ENCODE results near the gene RPL36. TPM values are rescaled to one million over a fixed set of nuclear protein-coding genes. Genes with fewer than 3 reads are reported as not detected.

RPL36 gene
- polyA plus RNA-seq, 2 of the 4 experiments (the other 2 are of a cell fraction): 368 to 1,385 TPM

DNA sequence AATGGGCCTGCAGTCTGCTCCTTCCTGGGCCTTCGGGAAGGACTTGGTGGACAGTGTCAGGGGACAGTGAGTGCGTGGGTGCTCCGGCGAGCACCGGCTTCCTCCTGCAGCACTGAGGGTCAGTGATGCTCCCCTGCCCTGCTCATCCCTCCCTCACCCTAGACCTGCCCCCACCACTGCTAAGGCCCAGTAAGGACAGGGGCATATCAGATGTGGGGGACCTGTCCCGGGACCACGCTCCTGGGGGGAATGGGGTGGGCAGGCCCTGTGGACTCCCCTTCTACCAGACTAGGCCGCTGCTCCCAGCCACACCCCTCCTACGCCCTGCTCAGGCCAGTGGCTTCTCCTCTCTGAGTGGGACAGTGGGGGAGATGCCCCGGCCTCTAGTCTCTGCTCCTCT is 13.0 kb upstream of the RPL36 start:
- Histone ChIP-seq H3K4me3 (no peak overlapping the region), H3K4me2 (no peak overlapping the region), H3K27ac (no peak overlapping the region), H3K4me1 (peaks cover 9% of the 10 kb centered on the region; the same call in 1 of the 3 replicates), H3K9me3 (no peaks in the 10 kb centered on the region)
- WGBS (ENCODE audit: missing lambda C conversion rate): 93% methylated on average over 5 of the region's 10 CpGs
- TF ChIP-seq JUN (IDR thresholded peaks at IDR 0.05) (no peak), CEBPB (IDR thresholded peaks at IDR 0.05) (no peak), CHD4 (IDR thresholded peaks at IDR 0.05; ENCODE audit: borderline replicate concordance) (no peak), MAZ (IDR thresholded peaks at IDR 0.05; ENCODE audit: borderline replicate concordance, low read depth, low read length) (no peak), POLR2AphosphoS2 (conservative IDR thresholded peaks at IDR 0.05; ENCODE audit: low read length) (no peak), FOSL2 (IDR thresholded peaks at IDR 0.05) (no peak), FOSL2 (CRISPR knock-in tag; IDR thresholded peaks at IDR 0.05) (no peak), HOXB13 (CRISPR knock-in tag; IDR thresholded peaks at IDR 0.05; ENCODE audit: low read depth) (no peak), ZC3H11A (IDR thresholded peaks at IDR 0.05) (no peak), POLR2A (IDR thresholded peaks at IDR 0.05; ENCODE audit: low read length) (no peak), ZSCAN20 (CRISPR knock-in tag; IDR thresholded peaks at IDR 0.05) (no peak), CTCF (IDR thresholded peaks at IDR 0.05) (no peak), SREBF2 (IDR thresholded peaks at IDR 0.05) (no peak), RARB (CRISPR knock-in tag; IDR thresholded peaks at IDR 0.05) (no peak), HOXB5 (CRISPR knock-in tag; IDR thresholded peaks at IDR 0.05) (no peak), EHF (CRISPR knock-in tag; IDR thresholded peaks at IDR 0.05) (no peak), MAFK (IDR thresholded peaks at IDR 0.05; ENCODE audit: partially characterized antibody) (no peak), FOXS1 (CRISPR knock-in tag; IDR thresholded peaks at IDR 0.05) (no peak), MYC (IDR thresholded peaks at IDR 0.05; ENCODE audit: borderline replicate concordance, low read length) (no peak), KDM5A (IDR thresholded peaks at IDR 0.05) (no peak), HMGXB4 (CRISPR knock-in tag; IDR thresholded peaks at IDR 0.05; ENCODE audit: borderline replicate concordance) (no peak)
- ChIA-PET CTCF (interaction anchor here (0.7 to 2.7 kb wide), 3 partner anchors 10 to 12 kb away, joined by 3 to 6 read pairs (median 5); partner anchors contain the start of gene RPL36), POLR2A (no interaction called here)
- ATAC-seq: no peak
- no peak for DNase-seq (ENCODE audit: low read depth in 1 of 2, low spot score in 1 of 2)
- no peak for FAIRE-seq

GRCh38 chr19:5677580-5677979 is 12.5 kb upstream of the RPL36 start:
- no peak for FAIRE-seq

More at GRCh38 chr19:5677580-5677979, 12.5 kb upstream of the RPL36 start:
- Histone ChIP-seq H3K4me1 (peaks cover 9% of the 10 kb centered on the region; the same call in 1 of the 3 replicates), H3K4me2 (no peak overlapping the region), H3K27ac (no peak overlapping the region), H3K9me3 (no peaks in the 10 kb centered on the region), H3K4me3 (no peak overlapping the region)
- ATAC-seq (no peak), DNase-seq (ENCODE audit: low read depth in 1 of 2, low spot score in 1 of 2) (no peak)
- TF ChIP-seq HES2 (IDR thresholded peaks at IDR 0.05) (no peak), RFX5 (IDR thresholded peaks at IDR 0.05) (no peak), CHD2 (IDR thresholded peaks at IDR 0.05; ENCODE audit: low read length, partially characterized antibody) (no peak), MAFK (IDR thresholded peaks at IDR 0.05; ENCODE audit: partially characterized antibody) (no peak)
- POLR2A ChIA-PET: no interaction called here
- 94% methylated on average over 2 of the region's 9 CpGs for WGBS (ENCODE audit: missing lambda C conversion rate)
- CTCF ChIA-PET: interaction anchor here (0.7 to 2.7 kb wide), 4 partner anchors 10 to 12 kb away, joined by 3 to 6 read pairs (median 4); partner anchors contain the start of gene RPL36
